Psoas muscle (tissue), 8 donors: ENCODE results near the gene TMEM123. TPM values are rescaled to one million over a fixed set of nuclear protein-coding genes. Genes with fewer than 3 reads are reported as not detected.

ENCODE experiments used
- ATAC-seq, 4 donors: fragments of 200-7000 bp; cut with Tn5 transposase; one replicate each; pipeline ENCODE4 v1.9.1; 2020; ENCODE audit warnings: moderate library complexity in 3 of 4, mild to moderate bottlenecking in 2 of 4
- DNase-seq, 2 donors: peaks; one replicate each; pipeline ENCODE4 v3.0.0-alpha.2; 2020
- H3K27ac ChIP-seq: fragments of 200-600 bp; one replicate; pipeline ENCODE4 v1.8.0; 2022
- H3K27me3 ChIP-seq, 3 donors: fragments of 200-600 bp in 1 of 3; one replicate each; pipeline versions ENCODE4 v1.6.1 to v1.8.0; 2013 to 2022; ENCODE audit warnings: low read length in 2 of 3, mild to moderate bottlenecking in 2 of 3, moderate library complexity in 1 of 3; ENCODE audit not compliant: insufficient read depth in 3 of 3
- H3K36me3 ChIP-seq, 2 donors: fragments of 200-600 bp in 1 of 2; one replicate each; pipeline versions ENCODE4 v1.6.1 to v1.8.0; 2013 to 2022; ENCODE audit warnings: low read depth in 1 of 2, mild to moderate bottlenecking in 1 of 2, moderate library complexity in 1 of 2; ENCODE audit not compliant: insufficient read depth in 1 of 2
- H3K4me1 ChIP-seq: fragments of 200-600 bp; one replicate; pipeline ENCODE4 v1.8.0; 2022
- H3K4me3 ChIP-seq: fragments of 200-600 bp; one replicate; pipeline ENCODE4 v1.8.0; 2022; ENCODE audit warnings: mild to moderate bottlenecking
- H3K9me3 ChIP-seq: fragments of 200-600 bp; one replicate; pipeline ENCODE4 v1.8.0; 2022
- CTCF ChIP-seq: fragments of 200-600 bp; IDR thresholded peaks from one replicate; pipeline ENCODE4 v1.8.0; 2022; ENCODE audit warnings: antibody characterized with exemption
- WGBS, 3 donors: extraction: QIAGEN DNeasy Blood & Tissue Kit; methylation state at CpG; one replicate each; pipeline versions ENCODE4 v1.1.6 to v1.1.7; 2013; 5-methylcytosine and 5-hydroxymethylcytosine counted together
- intact Hi-C, 2 donors: fragments of 100-400 bp; cut with DNase I; formaldehyde crosslinking; loops; one replicate each; pipeline versions ENCODE4 v1.11.0 to v1.14.2; 2022
- polyA plus RNA-seq, 3 donors: library from polyadenylated mRNA; stranded (reverse); fragments of 200-250 nt; gene quantifications; one replicate each; pipeline ENCODE4 v1.2.3, GENCODE V29; 2013
- total RNA-seq, 4 donors: library from RNA; stranded (reverse); fragmentation: NEBNext Ultra II Directional in 2 of 4; extraction: Animal tissue kit (Norgen Biotek cat#: 25700) in 2 of 4; gene quantifications; one replicate each; pipeline versions ENCODE4 v1.2.1 to v1.2.4, GENCODE V29; 2021 to 2023
- donor health status: healthy with polysubstance abuse.
- donor health status: DM: no; HTN: no; CAD: no; lungs with moderate emphysema.
- donor health status: Bipolar disorder and iron deficiency.
- donor health status: healthy.
- donor health status: DM: yes; HTN: yes; CAD: no.
- donor health status: DM: no; HTN: no; CAD: no.
- donor health status: DM: no; HTN: no; CAD: no.
- donor health status: DM: yes; HTN: yes; CAD: no.

The TMEM123 gene
- total and polyA plus RNA-seq, 7 donors, result 10.8 to 42.6 (median 16.9) TPM

GRCh38 chr11:102464037-102464436 is 11.5 kb upstream of the TMEM123 start:
- ATAC-seq (no peak), DNase-seq (no peak)
- Histone ChIP-seq H3K4me3 (no peak overlapping the region), H3K9me3 (no peaks in the 10 kb centered on the region), H3K27ac (no peak overlapping the region), H3K27me3 (no peaks in the 10 kb centered on the region), H3K4me1 (no peaks in the 10 kb centered on the region), H3K36me3 (no peaks in the 10 kb centered on the region)
- WGBS, 3 donors, result 96 to 97% (median 97%) methylated on average over 9 of the region's 9 CpGs
- TF ChIP-seq CTCF, result no peak
- intact Hi-C loops, result no loop called here

- Histone ChIP-seq H3K4me1 (no peaks in the 10 kb centered on the region), H3K4me3 (no peak overlapping the region), H3K36me3 (no peaks in the 10 kb centered on the region), H3K27ac (no peak overlapping the region), H3K27me3 (no peaks in the 10 kb centered on the region), H3K9me3 (no peaks in the 10 kb centered on the region)
- ATAC-seq (no peak), DNase-seq (no peak)
- 90 to 94% (median 92%) methylated on average over 4 of the region's 4 CpGs for WGBS, 3 donors
- intact Hi-C loops, result no loop called here
- TF ChIP-seq CTCF, result no peak
These were observed 10.0 kb upstream of the TMEM123 start for GRCh38 chr11:102462610-102463009.

GRCh38 chr11:102459393-102459792 is 6.8 kb upstream of the TMEM123 start:
- Histone ChIP-seq H3K4me1 (no peaks in the 10 kb centered on the region), H3K27ac (no peak overlapping the region), H3K4me3 (no peak overlapping the region), H3K9me3 (no peaks in the 10 kb centered on the region), H3K27me3 (no peaks in the 10 kb centered on the region), H3K36me3 (no peaks in the 10 kb centered on the region)
- no peak for TF ChIP-seq CTCF
- no peak for ATAC-seq
- intact Hi-C loops, result no loop called here
- no peak for DNase-seq

- DNase-seq (no peak), ATAC-seq (no peak)
- H3K27me3 ChIP-seq, result no peaks in the 10 kb centered on the region
- WGBS, 3 donors, result 87 to 90% (median 89%) methylated on average over 3 of the region's 3 CpGs
- no peak overlapping the region for H3K27ac ChIP-seq
- H3K36me3 ChIP-seq, result no peaks in the 10 kb centered on the region
- intact Hi-C loops, result no loop called here
- H3K9me3 ChIP-seq, result no peaks in the 10 kb centered on the region
- H3K4me3 ChIP-seq, result no peak overlapping the region
- no peak for TF ChIP-seq CTCF
- no peaks in the 10 kb centered on the region for H3K4me1 ChIP-seq
These were observed 6.0 kb upstream of the TMEM123 start for GRCh38 chr11:102458548-102458947.

GRCh38 chr11:102457865-102458264 is 5.3 kb upstream of the TMEM123 start:
- no peaks in the 10 kb centered on the region for H3K27me3 ChIP-seq
- no peak overlapping the region for H3K27ac ChIP-seq
- no peak overlapping the region for H3K4me3 ChIP-seq
- intact Hi-C loops, result no loop called here
- H3K4me1 ChIP-seq, result no peaks in the 10 kb centered on the region
- no peak for ATAC-seq
- TF ChIP-seq CTCF, result no peak
- H3K9me3 ChIP-seq, result no peaks in the 10 kb centered on the region
- H3K36me3 ChIP-seq, result no peaks in the 10 kb centered on the region
- no peak for DNase-seq
